Heart left ventricle (tissue), 16 donors: ENCODE data around the gene FBXL14. TPM values are rescaled to one million over a fixed set of nuclear protein-coding genes. Genes with fewer than 3 reads are reported as not detected.
A peak's percentile ranks its signal among the peaks of the same experiment; 100 is the strongest.

ENCODE experiments used
- ATAC-seq, 4 donors: fragments of 200-7000 bp; cut with Tn5 transposase; one replicate each; pipeline ENCODE4 v1.9.1; 2020 to 2022; ENCODE audit warnings: moderate library complexity in 4 of 4, mild to moderate bottlenecking in 3 of 4, moderate number of reproducible peaks in 1 of 4
- DNase-seq, 5 donors: peaks; one replicate each; pipeline ENCODE4 v3.0.0-alpha.2; 2020
- H3K27ac ChIP-seq, 12 donors: fragments of 200-600 bp; sonication (generic) in 4 of 12; one replicate each; pipeline versions ENCODE4 v1.5.0 to v1.8.0; 2016 to 2022; ENCODE audit warnings: mild to moderate bottlenecking in 2 of 12
- H3K27me3 ChIP-seq, 9 donors: fragments of 200-600 bp; sonication (generic) in 2 of 9; one replicate each; pipeline versions ENCODE4 v1.5.1 to v1.8.0; 2016 to 2022; ENCODE audit warnings: mild to moderate bottlenecking in 3 of 9
- H3K36me3 ChIP-seq, 9 donors: fragments of 200-600 bp; sonication (generic) in 2 of 9; one replicate each; pipeline versions ENCODE4 v1.5.0 to v1.8.0; 2018 to 2022; ENCODE audit warnings: mild to moderate bottlenecking in 2 of 9
- H3K4me1 ChIP-seq, 12 donors: fragments of 200-600 bp; sonication (generic) in 4 of 12; one replicate each; pipeline versions ENCODE4 v1.5.0 to v1.8.0; 2016 to 2022; ENCODE audit warnings: mild to moderate bottlenecking in 3 of 12
- H3K4me3 ChIP-seq, 12 donors: fragments of 200-600 bp; sonication (generic) in 4 of 12; one replicate each; pipeline versions ENCODE4 v1.5.0 to v1.8.0; 2017 to 2022; ENCODE audit warnings: mild to moderate bottlenecking in 9 of 12, moderate library complexity in 4 of 12
- H3K9me3 ChIP-seq, 12 donors: fragments of 200-600 bp; sonication (generic) in 4 of 12; one replicate each; pipeline versions ENCODE4 v1.5.0 to v1.8.0; 2016 to 2022; ENCODE audit warnings: mild to moderate bottlenecking in 1 of 12
- POLR2A ChIP-seq, 2 donors: fragments of 450-650 bp; IDR thresholded peaks; one replicate each; pipeline ENCODE4 v1.6.1; 2017; ENCODE audit warnings: antibody characterized with exemption in 2 of 2, mild to moderate bottlenecking in 2 of 2, moderate library complexity in 2 of 2
- WGBS, 4 donors: extraction: QIAGEN DNeasy Blood & Tissue Kit in 2 of 4; methylation state at CpG; one replicate each; pipeline versions ENCODE4 v1.1.5 to v1.1.7; 2013 to 2018; 5-methylcytosine and 5-hydroxymethylcytosine counted together
- intact Hi-C, 10 donors: fragments of 100-400 bp; cut with DNase I; formaldehyde crosslinking; loops; one replicate each; pipeline versions ENCODE4 v1.11.1 to v1.14.2; 2022
- polyA plus RNA-seq, 2 donors: library from polyadenylated mRNA; stranded (reverse); fragments of 200-250 nt; gene quantifications; one replicate each; pipeline ENCODE4 v1.2.3, GENCODE V29; 2013
- total RNA-seq, 9 donors: library from RNA; depleted of rRNA in 2 of 9; stranded (reverse); fragments of >200 nt in 2 of 9; fragmentation: NEBNext Ultra II Directional in 3 of 9; extraction: Animal tissue kit (Norgen Biotek cat#: 25700) in 3 of 9; gene quantifications; one replicate each; pipeline versions ENCODE4 v1.1.0 to v1.2.4, GENCODE V29; 2016 to 2023
- TF ChIP-seq, protein P1 (sequence below), 12 donors: fragments of 200-600 bp; sonication (generic) in 4 of 12; IDR thresholded peaks; one replicate each; pipeline versions ENCODE4 v1.5.0 to v1.8.0; 2018 to 2022; ENCODE audit warnings: antibody characterized with exemption in 12 of 12, mild to moderate bottlenecking in 5 of 12
- donor health status: ischemic (EF 13 %, LVEDD 7.1; RV severe dilation, severe dysfunction).
- donor health status: healthy with polysubstance abuse.
- donor health status: DM: no; HTN: yes; CAD: no.
- donor health status: DM: no; HTN: no; CAD: no.
- donor health status: ischemic (EF 25% LVEDD 6.9; RV normal size, moderate dysfunction).
- donor health status: ischemic (EF 25% LVEDD 5.7; RV mildly dilated, moderate dysfunction).
- donor health status: healthy.
- donor health status: DM: yes; HTN: yes; CAD: no.
- donor health status: ischemic (EF 35%, LVEDD 5.7; RV mildly dilated, moderate dysfunction).
- donor health status: nonischemic (EF 11% LVEDD 7.7; RV severe dilation, severe dysfunction).
- donor health status: DM: yes; HTN: yes; CAD: no.
- donor health status: PGD.
- donor health status: ischemic (EF 29% LVEDD 5.4; RV normal size, mild dysfunction).
- donor health status: nonischemic (EF 23%, LVEDD 6.1; RV moderate dilation, normal function).

The FBXL14 gene
- total and polyA plus RNA-seq, 11 donors, result 1.7 to 10.1 (median 8.4) TPM

- 7 to 10% (median 8%) methylated on average over 35 to 56 of the region's 56 CpGs for WGBS, 4 donors
- ATAC-seq (peak in 2 of 4 donors; percentile 9 to 12), DNase-seq (peak in 4 of 5 donors; percentile 44 to 78 (median 48))
- Histone ChIP-seq H3K36me3 (no peaks in the 10 kb centered on the region), H3K9me3 (no peaks in the 10 kb centered on the region), H3K27ac (peak overlapping the region; percentile 87 to 97 (median 93)), H3K27me3 (no peaks in the 10 kb centered on the region), H3K4me3 (peak overlapping the region; percentile 58 to 99 (median 86)), H3K4me1 (peaks cover 0 to 63% (median 47%) of the 10 kb centered on the region in 12 donors)
- TF ChIP-seq POLR2A (IDR thresholded peaks at IDR 0.05), result no peak
- TF ChIP-seq, protein P1, sequence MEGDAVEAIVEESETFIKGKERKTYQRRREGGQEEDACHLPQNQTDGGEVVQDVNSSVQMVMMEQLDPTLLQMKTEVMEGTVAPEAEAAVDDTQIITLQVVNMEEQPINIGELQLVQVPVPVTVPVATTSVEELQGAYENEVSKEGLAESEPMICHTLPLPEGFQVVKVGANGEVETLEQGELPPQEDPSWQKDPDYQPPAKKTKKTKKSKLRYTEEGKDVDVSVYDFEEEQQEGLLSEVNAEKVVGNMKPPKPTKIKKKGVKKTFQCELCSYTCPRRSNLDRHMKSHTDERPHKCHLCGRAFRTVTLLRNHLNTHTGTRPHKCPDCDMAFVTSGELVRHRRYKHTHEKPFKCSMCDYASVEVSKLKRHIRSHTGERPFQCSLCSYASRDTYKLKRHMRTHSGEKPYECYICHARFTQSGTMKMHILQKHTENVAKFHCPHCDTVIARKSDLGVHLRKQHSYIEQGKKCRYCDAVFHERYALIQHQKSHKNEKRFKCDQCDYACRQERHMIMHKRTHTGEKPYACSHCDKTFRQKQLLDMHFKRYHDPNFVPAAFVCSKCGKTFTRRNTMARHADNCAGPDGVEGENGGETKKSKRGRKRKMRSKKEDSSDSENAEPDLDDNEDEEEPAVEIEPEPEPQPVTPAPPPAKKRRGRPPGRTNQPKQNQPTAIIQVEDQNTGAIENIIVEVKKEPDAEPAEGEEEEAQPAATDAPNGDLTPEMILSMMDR (IDR thresholded peaks at IDR 0.05), result no peak
- intact Hi-C loops, result loop anchor here in 4 of 10 donors (2.0 to 10.0 kb wide), 6 partner anchors 391 to 1019 kb away; partner anchors contain the start of genes ERC1 (in 2 of the 4) and RAD52 (in 1 of the 4)
These were observed 991 bp downstream of the FBXL14 start for GRCh38 chr12:1593174-1594005.

DNA sequence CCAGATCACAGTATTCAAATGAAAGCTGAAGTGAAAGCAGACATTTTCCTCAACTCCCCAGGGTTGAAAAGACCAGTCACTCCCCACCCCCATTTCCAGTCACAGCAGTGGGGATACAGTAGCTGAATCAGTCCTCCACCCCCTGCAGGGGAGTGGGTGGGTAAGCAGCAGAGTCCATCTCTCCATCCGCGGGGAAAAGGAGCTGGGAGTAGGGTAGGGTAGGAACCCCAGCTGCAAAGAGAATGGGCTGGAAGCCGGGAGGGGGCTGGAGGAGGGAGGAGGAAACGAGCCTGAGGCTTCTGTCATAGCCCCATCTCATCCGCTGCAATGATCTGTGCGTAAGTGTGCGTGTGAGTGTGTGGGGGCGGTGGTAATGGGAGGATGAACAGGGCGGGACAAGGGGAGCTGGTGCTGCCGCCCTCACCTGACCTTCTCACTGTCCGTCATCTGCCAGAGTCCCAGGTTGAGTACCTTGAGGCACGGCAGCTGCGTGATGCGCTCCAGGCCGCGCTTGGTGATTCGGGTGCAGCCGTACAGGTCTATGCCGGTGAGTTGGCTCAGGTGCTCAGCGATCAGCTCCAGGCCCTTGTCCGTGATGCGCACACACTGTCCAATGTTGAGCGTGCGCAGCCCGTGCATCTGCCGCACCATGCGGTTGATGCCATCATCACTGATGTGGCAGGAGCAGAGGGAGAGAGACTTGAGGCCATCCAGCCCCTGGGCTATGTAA lies 1.8 kb downstream of the FBXL14 start:
- WGBS, 4 donors, result 24 to 42% (median 31%) methylated on average over 14 to 27 of the region's 27 CpGs
- intact Hi-C loops, result loop anchor here in 4 of 10 donors (5.0 to 10.0 kb wide), 5 partner anchors 390 to 1018 kb away; partner anchors contain the start of genes ERC1 (in 1 of the 4) and RAD52 (in 1 of the 4)
- peak; percentile 2 to 36 (median 6) for ATAC-seq

GRCh38 chr12:1591543-1591942 lies 2.8 kb downstream of the FBXL14 start:
- intact Hi-C loops, result loop anchor here in 4 of 10 donors (5.0 to 10.0 kb wide), 5 partner anchors 389 to 1017 kb away; partner anchors contain the start of genes ERC1 (in 1 of the 4) and RAD52 (in 1 of the 4)
- ATAC-seq, result no peak
- TF ChIP-seq, protein P1 (IDR thresholded peaks at IDR 0.05), result no peak
- TF ChIP-seq POLR2A (IDR thresholded peaks at IDR 0.05), result no peak
- peak overlapping the region; percentile 17 to 99 (median 82) for H3K4me3 ChIP-seq
- no peaks in the 10 kb centered on the region for H3K27me3 ChIP-seq
- no peak for DNase-seq
- H3K9me3 ChIP-seq, result no peaks in the 10 kb centered on the region
- H3K4me1 ChIP-seq, result peaks cover 0 to 75% (median 58%) of the 10 kb centered on the region in 12 donors
- peak overlapping the region in 10 of 12 donors; percentile 22 to 96 (median 90) for H3K27ac ChIP-seq
- WGBS, 4 donors, result 26 to 46% (median 28%) methylated on average over 4 of the region's 4 CpGs
- H3K36me3 ChIP-seq, result peaks cover 0 to 6% (median 0%) of the 10 kb centered on the region in 9 donors

More for the DNA sequence above, 1.8 kb downstream of the FBXL14 start:
- Histone ChIP-seq H3K9me3 (no peaks in the 10 kb centered on the region), H3K4me3 (peak overlapping the region; percentile 58 to 99 (median 86)), H3K36me3 (no peaks in the 10 kb centered on the region), H3K27me3 (no peaks in the 10 kb centered on the region), H3K4me1 (peaks cover 0 to 71% (median 54%) of the 10 kb centered on the region in 12 donors), H3K27ac (peak overlapping the region in 11 of 12 donors; percentile 17 to 96 (median 92))
- TF ChIP-seq, protein P1 (IDR thresholded peaks at IDR 0.05), result peak in 1 of 12 donors; percentile 8
- TF ChIP-seq POLR2A (IDR thresholded peaks at IDR 0.05), result no peak
- peak in 3 of 5 donors; percentile 53 to 56 (median 54) for DNase-seq
